ENCODE measurements around the gene TPBG. TPM values are rescaled to one million over a fixed set of nuclear protein-coding genes. Genes with fewer than 3 reads are reported as not detected.
"Not testable (repeated sequence)": the region's sequence is repeated elsewhere in the genome, so short reads cannot be mapped to it uniquely, and the experiment has no call there.

TPBG gene
- total RNA-seq, 1 experiment from 2014 or later = 13.0 TPM

- no peak for DNase-seq (ENCODE audit: low read depth)
Measured at GRCh38 chr6:82374516-82374915, 10.9 kb downstream of the TPBG start.

- DNase-seq (ENCODE audit: low read depth) = no peak
Measured at GRCh38 chr6:82376636-82377035, 13.0 kb downstream of the TPBG start.

GRCh38 chr6:82380566-82381185 lies 17.1 kb downstream of the TPBG start:
- DNase-seq (ENCODE audit: low read depth) = no peak

GRCh38 chr6:82381278-82381677 lies 17.7 kb downstream of the TPBG start:
- DNase-seq (ENCODE audit: low read depth) = no peak

- no peak for DNase-seq (ENCODE audit: low read depth)
Measured at GRCh38 chr6:82385102-82385501, 21.5 kb downstream of the TPBG start.

- DNase-seq (ENCODE audit: low read depth) = no peak
Measured at GRCh38 chr6:82385546-82385945, 21.9 kb downstream of the TPBG start.

GRCh38 chr6:82385961-82386360 lies 22.3 kb downstream of the TPBG start:
- DNase-seq (ENCODE audit: low read depth) = no peak

- not testable (repeated sequence) for DNase-seq (ENCODE audit: low read depth)
Measured at GRCh38 chr6:82394770-82395169, 31.2 kb downstream of the TPBG start.

- peak; percentile 91 for DNase-seq (ENCODE audit: low read depth)
Measured at GRCh38 chr6:82396964-82397751, 33.5 kb downstream of the TPBG start.

- DNase-seq (ENCODE audit: low read depth) = peak; percentile 55
Measured at GRCh38 chr6:82397962-82398692, 34.5 kb downstream of the TPBG start.

GRCh38 chr6:82408952-82409431 lies 45.4 kb downstream of the TPBG start:
- DNase-seq (ENCODE audit: low read depth) = peak; percentile 18

- peak; percentile 66 for DNase-seq (ENCODE audit: low read depth)
Measured at GRCh38 chr6:82410151-82410648, 46.6 kb downstream of the TPBG start.

- DNase-seq (ENCODE audit: low read depth) = no peak
Measured at GRCh38 chr6:82413868-82414267, 50.3 kb downstream of the TPBG start.

GRCh38 chr6:82415820-82416219 lies 52.2 kb downstream of the TPBG start:
- peak; percentile 15 for DNase-seq (ENCODE audit: low read depth)

GRCh38 chr6:82416346-82416745 lies 52.7 kb downstream of the TPBG start:
- DNase-seq (ENCODE audit: low read depth) = no peak

Other genes with a start within 250 kb of the TPBG start
- gene IBTK, start 116.1 kb upstream of the TPBG start, total RNA-seq (2014; rRNA removed) = 34.8 and 35.8 TPM in 2 replicates